ENCODE measurements around the gene TRPM8. TPM values are rescaled to one million over a fixed set of nuclear protein-coding genes. Genes with fewer than 3 reads are reported as not detected.

TRPM8 gene
- total RNA-seq, 1 donor from 2014 or later = not detected

DNA sequence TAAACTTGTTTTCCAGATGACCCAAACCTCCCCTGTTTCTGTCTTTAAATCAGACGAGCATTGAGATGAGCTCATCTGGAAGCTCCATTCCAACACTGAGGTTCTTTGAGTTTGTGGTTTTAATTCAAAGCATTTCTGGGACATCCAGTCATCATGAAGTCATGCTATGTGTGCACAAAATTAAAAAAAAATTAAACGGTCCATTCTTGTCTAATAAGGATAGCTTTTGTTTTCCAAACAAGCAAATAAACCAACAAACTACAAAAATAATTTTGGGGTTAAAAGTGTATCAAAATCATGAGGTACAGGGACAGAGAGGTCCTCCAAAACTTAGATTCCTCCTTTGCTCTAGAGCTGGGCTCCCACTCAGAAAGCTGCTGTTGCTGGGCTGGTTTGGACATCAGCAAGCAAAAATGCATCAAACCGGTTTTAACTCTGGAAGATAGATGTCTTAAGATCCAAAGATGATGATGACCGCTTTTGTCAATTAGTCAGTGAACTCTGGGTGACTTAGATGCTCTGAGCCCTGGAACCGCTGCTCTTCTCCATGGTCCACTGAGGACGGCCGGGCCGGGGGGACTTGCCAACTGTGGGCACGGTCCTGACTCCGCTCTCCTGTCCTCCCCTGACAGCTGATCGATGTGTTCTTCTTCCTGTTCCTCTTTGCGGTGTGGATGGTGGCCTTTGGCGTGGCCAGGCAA, 65.4 kb downstream of the TRPM8 start:
- Histone ChIP-seq H3K27me3 (no peaks in the 10 kb centered on the region), H3K4me1 (no peaks in the 10 kb centered on the region), H3K27ac (no peak overlapping the region), H3K9me3 (no peaks in the 10 kb centered on the region), H3K36me3 (no peaks in the 10 kb centered on the region), H3K4me3 (no peak overlapping the region)
- no peak for ATAC-seq
- intact Hi-C loops (cut with DNase I) = no loop called here
- DNase-seq = no peak
- TF ChIP-seq, protein P1, sequence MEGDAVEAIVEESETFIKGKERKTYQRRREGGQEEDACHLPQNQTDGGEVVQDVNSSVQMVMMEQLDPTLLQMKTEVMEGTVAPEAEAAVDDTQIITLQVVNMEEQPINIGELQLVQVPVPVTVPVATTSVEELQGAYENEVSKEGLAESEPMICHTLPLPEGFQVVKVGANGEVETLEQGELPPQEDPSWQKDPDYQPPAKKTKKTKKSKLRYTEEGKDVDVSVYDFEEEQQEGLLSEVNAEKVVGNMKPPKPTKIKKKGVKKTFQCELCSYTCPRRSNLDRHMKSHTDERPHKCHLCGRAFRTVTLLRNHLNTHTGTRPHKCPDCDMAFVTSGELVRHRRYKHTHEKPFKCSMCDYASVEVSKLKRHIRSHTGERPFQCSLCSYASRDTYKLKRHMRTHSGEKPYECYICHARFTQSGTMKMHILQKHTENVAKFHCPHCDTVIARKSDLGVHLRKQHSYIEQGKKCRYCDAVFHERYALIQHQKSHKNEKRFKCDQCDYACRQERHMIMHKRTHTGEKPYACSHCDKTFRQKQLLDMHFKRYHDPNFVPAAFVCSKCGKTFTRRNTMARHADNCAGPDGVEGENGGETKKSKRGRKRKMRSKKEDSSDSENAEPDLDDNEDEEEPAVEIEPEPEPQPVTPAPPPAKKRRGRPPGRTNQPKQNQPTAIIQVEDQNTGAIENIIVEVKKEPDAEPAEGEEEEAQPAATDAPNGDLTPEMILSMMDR (IDR thresholded peaks at IDR 0.05) = no peak

- DNase-seq (no peak), ATAC-seq (no peak)
- H3K27me3 ChIP-seq = no peaks in the 10 kb centered on the region
- no peaks in the 10 kb centered on the region for H3K36me3 ChIP-seq
- TF ChIP-seq, protein P1 (IDR thresholded peaks at IDR 0.05) = no peak
- no peak overlapping the region for H3K4me3 ChIP-seq
- no peaks in the 10 kb centered on the region for H3K4me1 ChIP-seq
- H3K27ac ChIP-seq = no peak overlapping the region
- intact Hi-C loops (cut with DNase I) = no loop called here
- no peaks in the 10 kb centered on the region for H3K9me3 ChIP-seq
Observed at GRCh38 chr2:233983445-233983844, 66.3 kb downstream of the TRPM8 start.

GRCh38 chr2:233988581-233988980, 71.4 kb downstream of the TRPM8 start:
- no peaks in the 10 kb centered on the region for H3K36me3 ChIP-seq
- ATAC-seq (no peak), DNase-seq (no peak)
- H3K9me3 ChIP-seq = no peaks in the 10 kb centered on the region
- TF ChIP-seq, protein P1 (IDR thresholded peaks at IDR 0.05) = no peak
- H3K27me3 ChIP-seq = no peaks in the 10 kb centered on the region
- H3K27ac ChIP-seq = no peak overlapping the region
- H3K4me3 ChIP-seq = no peak overlapping the region
- no peaks in the 10 kb centered on the region for H3K4me1 ChIP-seq
- intact Hi-C loops (cut with DNase I) = no loop called here

- Histone ChIP-seq H3K9me3 (no peaks in the 10 kb centered on the region), H3K4me1 (no peaks in the 10 kb centered on the region), H3K36me3 (no peaks in the 10 kb centered on the region), H3K27ac (no peak overlapping the region), H3K4me3 (no peak overlapping the region), H3K27me3 (no peaks in the 10 kb centered on the region)
- TF ChIP-seq, protein P1 (IDR thresholded peaks at IDR 0.05) = no peak
- DNase-seq = no peak
- no peak for ATAC-seq
- intact Hi-C loops (cut with DNase I) = no loop called here
Observed at GRCh38 chr2:233989221-233989858, 72.2 kb downstream of the TRPM8 start.

DNA sequence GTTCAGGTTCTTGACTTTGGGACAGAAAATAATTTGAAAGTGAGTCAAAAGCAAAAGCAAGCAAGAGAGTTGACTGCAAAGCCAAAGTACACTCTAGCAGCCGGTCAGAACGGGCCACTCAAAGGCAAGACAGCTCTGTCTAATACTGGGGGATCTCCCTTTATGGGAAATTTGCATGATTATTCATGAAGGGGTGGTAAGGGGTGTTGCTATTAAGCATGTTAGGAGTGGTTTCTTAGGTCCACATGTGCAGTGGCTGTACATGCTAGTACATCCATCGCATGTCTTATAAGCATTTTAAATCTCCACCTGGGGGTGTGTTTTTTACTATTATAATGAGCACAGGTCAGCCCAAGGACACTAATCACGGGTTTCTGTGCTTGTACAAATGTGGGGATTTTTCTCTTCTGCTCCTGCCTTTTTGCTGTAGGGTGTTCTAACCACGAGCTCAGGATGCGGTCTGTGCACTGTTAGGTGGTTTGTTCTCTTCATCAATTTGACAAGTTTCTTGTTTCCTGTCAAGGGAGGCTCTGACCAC, 73.2 kb downstream of the TRPM8 start:
- no peak for DNase-seq
- TF ChIP-seq, protein P1 (IDR thresholded peaks at IDR 0.05) = no peak
- no peaks in the 10 kb centered on the region for H3K36me3 ChIP-seq
- H3K4me1 ChIP-seq = no peaks in the 10 kb centered on the region
- H3K9me3 ChIP-seq = no peaks in the 10 kb centered on the region
- intact Hi-C loops (cut with DNase I) = no loop called here
- H3K27ac ChIP-seq = no peak overlapping the region
- ATAC-seq = peak; percentile 48
- H3K27me3 ChIP-seq = no peaks in the 10 kb centered on the region
- H3K4me3 ChIP-seq = no peak overlapping the region

All from upper lobe of right lung (tissue), 1 donor.